CD4-positive, alpha-beta T cell (primary cell): ENCODE measurements around the gene SPR. TPM values are rescaled to one million over a fixed set of nuclear protein-coding genes. Genes with fewer than 3 reads are reported as not detected.

Experiments
- ATAC-seq: fragments of 200-7000 bp; cut with Tn5 transposase; one replicate; pipeline ENCODE4 v1.10.0; 2022; ENCODE audit warnings: mild to moderate bottlenecking; ENCODE audit not compliant: poor library complexity
- CTCF ChIA-PET: fragments of 350-600 bp; sonication (Branson Sonifier 250); formaldehyde crosslinking; loops from one replicate; lab custom pipeline; 2021; ENCODE audit warnings: antibody characterized with exemption, inconsistent platforms; lab: Charles Lee
- POLR2A ChIA-PET: fragments of 350-600 bp; sonication (Branson Sonifier 250); formaldehyde crosslinking; loops from one replicate; lab custom pipeline; 2021; ENCODE audit warnings: antibody characterized with exemption, inconsistent platforms; lab: Charles Lee
- DNase-seq, 14 experiments: peaks; one replicate each; pipeline ENCODE4 v3.0.0-alpha.2; 2013 to 2020; ENCODE audit warnings: mixed read lengths in 2 of 14
- H3K27ac ChIP-seq, 2 donors: one replicate each; pipeline versions ENCODE4 v1.5.1 to v1.7.0; 2013; ENCODE audit warnings: low read length in 2 of 2, low read depth in 1 of 2, mild to moderate bottlenecking in 1 of 2
- H3K27me3 ChIP-seq, 2 experiments: 1 replicate in 1 of 2; 2 replicates in 1 of 2; pipeline versions ENCODE4 v1.6.1 to v1.7.0; 2013; ENCODE audit warnings: low read length in 2 of 2, control low read depth in 1 of 2, mild to moderate bottlenecking in 1 of 2, moderate library complexity in 1 of 2; ENCODE audit not compliant: insufficient read depth in 2 of 2, control insufficient read depth in 1 of 2
- H3K36me3 ChIP-seq: one replicate; pipeline ENCODE4 v1.6.1; 2013; ENCODE audit warnings: low read length, control low read depth; ENCODE audit not compliant: insufficient read depth
- H3K4me1 ChIP-seq: one replicate; pipeline ENCODE4 v1.6.1; 2013; ENCODE audit warnings: low read length, control low read depth; ENCODE audit not compliant: insufficient read depth
- H3K4me3 ChIP-seq: one replicate; pipeline ENCODE4 v1.5.1; 2013; ENCODE audit warnings: mild to moderate bottlenecking, low read length, moderate library complexity
- H3K9me3 ChIP-seq, 2 experiments: 1 replicate in 1 of 2; 2 replicates in 1 of 2; pipeline versions ENCODE4 v1.6.1 to v1.7.0; 2013; ENCODE audit warnings: low read length in 2 of 2, mild to moderate bottlenecking in 2 of 2, control low read depth in 1 of 2, moderate library complexity in 1 of 2; ENCODE audit not compliant: control insufficient read depth in 1 of 2, insufficient read depth in 1 of 2
- H3K27ac Mint-ChIP-seq: one replicate; pipeline ENCODE4 v1.8.0; 2020; ENCODE audit warnings: mixed read lengths
- H3K27me3 Mint-ChIP-seq: one replicate; pipeline ENCODE4 v1.8.0; 2021; ENCODE audit warnings: mixed read lengths
- H3K36me3 Mint-ChIP-seq: one replicate; pipeline ENCODE4 v1.8.0; 2021; ENCODE audit warnings: low read depth, mixed read lengths
- H3K4me1 Mint-ChIP-seq: one replicate; pipeline ENCODE4 v1.8.0; 2021; ENCODE audit warnings: low read depth, mixed read lengths
- H3K4me3 Mint-ChIP-seq: one replicate; pipeline ENCODE4 v1.8.0; 2020; ENCODE audit warnings: mild to moderate bottlenecking, mixed read lengths
- H3K9me3 Mint-ChIP-seq: one replicate; pipeline ENCODE4 v1.8.0; 2020; ENCODE audit warnings: mixed read lengths
- CTCF ChIP-seq: fragments of 200-600 bp; IDR thresholded peaks from one replicate; pipeline ENCODE4 v1.8.0; 2022; ENCODE audit warnings: antibody characterized with exemption, mild to moderate bottlenecking
- intact Hi-C, 2 experiments: fragments of 100-400 bp; cut with DNase I in 1 of 2; cut with micrococcal nuclease in 1 of 2; formaldehyde crosslinking; loops; one replicate each; pipeline versions ENCODE4 v1.15.1 to v1.9.0; 2023 to 2025; cut with DNase I, micrococcal nuclease
- total RNA-seq, 174 experiments: library from RNA in 2 of 174; stranded (reverse) in 2 of 174; gene quantifications; one replicate each; pipeline ENCODE4 v1.2.3 and lab custom pipeline; 2021 to 2026

SPR gene
- total RNA-seq, 2 experiments from 2014 or later, result not detected

DNA sequence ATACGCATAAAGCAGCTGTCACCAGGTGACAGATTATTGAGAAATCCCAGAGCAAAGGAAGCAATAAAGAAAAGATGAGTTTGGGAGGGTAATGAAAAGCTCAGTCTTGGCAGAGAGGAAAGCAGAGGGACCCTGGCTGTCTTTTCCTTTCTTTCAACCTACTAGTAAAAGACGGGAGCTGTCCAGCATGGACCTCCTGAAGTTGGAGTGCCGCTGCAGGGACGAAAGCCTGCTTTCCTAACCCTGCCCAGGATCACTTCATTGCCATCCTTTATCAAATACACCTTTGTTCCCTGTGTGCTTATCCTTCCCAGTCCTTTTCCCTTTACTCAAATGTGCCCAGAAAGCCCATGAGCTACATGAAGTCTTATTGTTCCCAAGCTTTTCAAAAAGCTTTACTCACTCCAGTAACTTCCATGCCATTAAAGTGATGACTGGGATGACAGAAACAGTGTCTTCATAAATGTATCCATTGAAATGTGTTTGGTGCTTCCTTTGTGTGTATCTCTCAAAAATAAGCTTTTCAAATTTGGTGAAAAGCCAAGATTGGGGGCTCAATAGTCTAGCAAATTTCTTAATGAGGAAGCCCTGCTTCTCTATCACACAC, 3.7 kb upstream of the SPR start:
- ChIA-PET CTCF (no interaction called here), POLR2A (no interaction called here)
- Mint-ChIP-seq H3K4me1 (peaks cover 7% of the 10 kb centered on the region), H3K4me3 (no peak overlapping the region), H3K9me3 (no peaks in the 10 kb centered on the region), H3K36me3 (no peaks in the 10 kb centered on the region), H3K27ac (no peak overlapping the region), H3K27me3 (peaks cover 74% of the 10 kb centered on the region)
- H3K9me3 ChIP-seq, result no peaks in the 10 kb centered on the region
- H3K4me3 ChIP-seq, result no peak overlapping the region
- ATAC-seq, result no peak
- peaks cover 12% of the 10 kb centered on the region for H3K4me1 ChIP-seq
- no peak for TF ChIP-seq CTCF
- DNase-seq, result peak in 3 of 14 experiments; percentile 16 to 36 (median 16)
- intact Hi-C loops, result no loop called here
- H3K36me3 ChIP-seq, result no peaks in the 10 kb centered on the region
- no peak overlapping the region for H3K27ac ChIP-seq
- H3K27me3 ChIP-seq, result peaks cover 40 to 67% of the 10 kb centered on the region in 2 experiments

DNA sequence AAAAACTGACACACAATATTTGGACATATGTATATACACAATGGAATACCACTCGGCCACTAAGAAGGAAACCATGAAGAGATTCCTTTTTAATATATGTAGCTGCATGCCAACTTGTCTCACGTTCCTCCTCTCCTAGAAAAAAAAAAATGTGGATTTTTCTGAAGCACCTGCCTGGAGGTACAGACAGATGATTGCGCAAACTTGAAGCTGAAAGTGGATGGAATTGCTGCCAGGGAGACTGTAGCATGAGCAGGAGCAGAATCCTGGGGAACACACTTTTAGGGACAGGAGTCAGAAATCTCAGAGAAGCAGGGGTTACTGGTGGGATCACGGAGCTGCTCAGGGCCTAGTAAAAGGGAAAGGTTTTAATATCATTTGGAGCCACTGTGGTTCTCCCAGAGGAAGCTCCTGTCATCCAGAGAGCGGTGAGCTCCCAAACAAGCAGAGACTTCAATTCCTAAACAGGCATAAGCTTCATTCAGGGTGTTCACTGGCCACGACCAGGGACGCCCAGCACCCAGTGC, 640 bp upstream of the SPR start:
- no peaks in the 10 kb centered on the region for H3K36me3 Mint-ChIP-seq
- CTCF ChIA-PET, result no interaction called here
- intact Hi-C loops, result no loop called here

GRCh38 chr2:72887740-72888437, 681 bp downstream of the SPR start:
- Mint-ChIP-seq H3K9me3 (no peaks in the 10 kb centered on the region), H3K27ac (no peak overlapping the region), H3K36me3 (no peaks in the 10 kb centered on the region), H3K27me3 (peaks cover 85% of the 10 kb centered on the region), H3K4me3 (peak overlapping the region; percentile 78), H3K4me1 (peaks cover 7% of the 10 kb centered on the region)
- peaks cover 12% of the 10 kb centered on the region for H3K4me1 ChIP-seq
- ATAC-seq (peak; percentile 37), DNase-seq (peak in 12 of 14 experiments; percentile 12 to 64 (median 29))
- intact Hi-C loops, result no loop called here
- TF ChIP-seq CTCF, result peak; percentile 85
- H3K27me3 ChIP-seq, result peaks cover 56 to 76% of the 10 kb centered on the region in 2 experiments
- no peak overlapping the region for H3K27ac ChIP-seq
- H3K4me3 ChIP-seq, result peak overlapping the region; percentile 51
- no peaks in the 10 kb centered on the region for H3K36me3 ChIP-seq
- ChIA-PET POLR2A (interaction anchor here (1.0 to 1.2 kb wide), 2 partner anchors 19 to 289 kb away, joined by 3 to 4 read pairs; no protein-coding TSS in a partner anchor), CTCF (interaction anchor here (1.0 kb wide), 1 partner anchor 290 kb away, joined by 4 read pairs; no protein-coding TSS in a partner anchor)
- no peaks in the 10 kb centered on the region for H3K9me3 ChIP-seq

More for the DNA sequence above, 640 bp upstream of the SPR start:
- peaks cover 12% of the 10 kb centered on the region for H3K4me1 ChIP-seq
- Mint-ChIP-seq H3K27ac (no peak overlapping the region), H3K9me3 (no peaks in the 10 kb centered on the region), H3K4me1 (peaks cover 7% of the 10 kb centered on the region), H3K27me3 (peaks cover 84% of the 10 kb centered on the region), H3K4me3 (peak overlapping the region; percentile 78)
- H3K36me3 ChIP-seq, result no peaks in the 10 kb centered on the region
- POLR2A ChIA-PET, result interaction anchor here (0.5 kb wide), 1 partner anchor 16 kb away, joined by 3 read pairs; no protein-coding TSS in a partner anchor
- DNase-seq (no peak), ATAC-seq (no peak)
- H3K27me3 ChIP-seq, result peaks cover 53 to 72% of the 10 kb centered on the region in 2 experiments
- peak overlapping the region; percentile 22 for H3K4me3 ChIP-seq
- H3K9me3 ChIP-seq, result no peaks in the 10 kb centered on the region
- no peak for TF ChIP-seq CTCF
- H3K27ac ChIP-seq, result no peak overlapping the region
